ENCODE measurements around the gene GRID1.

The GRID1 gene

GRCh38 chr10:85810674-85811073 lies 555.9 kb downstream of the GRID1 start:
- no peak for DNase-seq (ENCODE audit: low read depth)

GRCh38 chr10:85795460-85795859 lies 571.1 kb downstream of the GRID1 start:
- no peak for DNase-seq (ENCODE audit: low read depth)

DNA sequence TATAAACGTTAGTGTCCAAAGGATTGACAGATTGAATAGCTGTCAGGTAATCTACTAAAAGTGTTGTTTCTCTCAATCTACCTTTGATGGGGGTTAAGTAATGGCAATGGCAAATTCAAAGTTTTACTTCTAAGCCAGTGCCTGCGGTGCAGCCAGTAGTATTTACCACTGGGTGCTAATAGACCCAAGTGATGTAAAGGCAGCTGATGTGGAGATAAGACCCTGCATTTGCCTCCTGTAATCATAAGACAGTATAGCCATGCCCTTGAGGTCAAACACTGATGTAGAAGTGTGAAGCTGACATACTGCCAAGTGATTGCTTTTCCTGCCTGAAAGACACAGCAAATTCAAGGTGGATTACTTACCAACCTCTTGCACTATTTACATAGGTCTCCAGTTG lies 572.0 kb downstream of the GRID1 start:
- DNase-seq (ENCODE audit: low read depth), result no peak

- no peak for DNase-seq (ENCODE audit: low read depth)
Measured at GRCh38 chr10:85792533-85792858, 574.1 kb downstream of the GRID1 start.

DNA sequence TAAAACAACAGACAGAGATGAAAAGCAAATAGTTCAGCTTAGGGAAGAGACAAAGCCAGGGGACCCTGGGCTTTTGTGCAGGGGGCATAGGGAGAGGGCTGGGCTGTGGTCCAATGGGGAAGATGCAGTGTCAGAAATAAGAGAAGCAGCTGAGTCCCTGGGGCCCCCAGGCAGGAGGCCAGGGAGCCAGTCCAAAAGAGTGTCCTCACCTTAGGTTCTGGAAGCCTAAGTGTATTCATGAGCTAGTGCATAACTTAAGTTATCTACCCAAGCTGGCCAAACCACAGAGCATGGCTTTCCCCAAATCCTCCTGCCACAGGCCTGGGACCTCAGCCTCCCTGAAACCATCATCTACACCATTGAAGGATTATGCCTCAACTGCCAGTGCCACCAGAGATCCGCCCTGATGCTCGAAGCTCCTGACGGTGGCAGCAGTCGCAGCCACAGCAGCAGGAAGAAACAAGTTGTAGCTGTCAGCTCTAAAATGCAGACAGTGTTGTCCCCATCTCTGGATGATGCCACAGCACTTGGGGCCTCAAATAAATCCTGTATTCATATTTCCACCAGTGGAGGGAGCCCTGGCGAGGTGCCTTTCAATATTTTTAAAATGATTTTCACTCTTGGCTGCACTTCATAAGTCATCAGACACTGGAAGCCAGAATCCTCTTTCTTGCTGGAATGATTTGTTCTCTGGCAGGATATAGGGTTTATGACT lies 574.6 kb downstream of the GRID1 start:
- peak; percentile 33 for DNase-seq (ENCODE audit: low read depth)

GRCh38 chr10:85789982-85790789 lies 576.4 kb downstream of the GRID1 start:
- no peak for DNase-seq (ENCODE audit: low read depth)

DNA sequence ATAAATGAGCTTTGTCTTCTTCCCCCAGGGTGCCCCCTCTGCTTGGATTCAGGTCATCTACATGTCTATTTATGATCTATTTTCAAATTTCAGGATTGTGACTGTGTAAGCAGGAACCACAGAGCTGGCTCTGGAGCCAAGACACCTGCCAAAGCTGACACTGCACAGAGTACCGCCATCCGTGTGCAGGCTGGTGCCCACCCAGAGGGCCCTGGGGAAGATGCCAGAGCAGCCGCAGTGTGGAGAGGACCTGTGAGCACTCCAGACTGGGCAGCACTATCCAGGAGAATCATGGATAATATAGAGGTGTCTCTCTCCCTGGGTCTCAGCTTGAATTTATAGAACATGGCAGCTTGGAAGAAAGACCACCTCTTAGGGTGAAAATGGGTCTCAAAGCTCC lies 577.5 kb downstream of the GRID1 start:
- DNase-seq (ENCODE audit: low read depth), result no peak

GRCh38 chr10:85788570-85788969 lies 578.0 kb downstream of the GRID1 start:
- no peak for DNase-seq (ENCODE audit: low read depth)

DNA sequence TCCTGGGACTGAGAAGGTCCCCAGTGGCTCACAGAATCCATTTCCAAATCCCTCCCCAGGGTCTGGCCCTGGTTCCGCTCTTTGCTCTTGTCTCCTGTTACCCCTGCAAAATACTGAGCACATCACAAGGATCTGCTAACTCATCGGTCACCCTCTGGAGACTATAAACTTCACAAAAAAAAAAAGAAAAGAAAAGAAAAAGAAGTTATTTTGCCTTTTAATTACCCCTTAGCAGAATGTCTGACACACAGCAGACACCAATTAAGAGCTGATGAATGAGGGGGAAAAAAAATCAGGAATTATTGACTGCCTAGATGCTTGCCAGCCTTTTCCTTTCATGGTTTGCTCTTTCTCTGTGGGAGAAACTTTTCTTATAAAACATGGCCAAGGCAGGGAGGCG lies 578.7 kb downstream of the GRID1 start:
- DNase-seq (ENCODE audit: low read depth), result no peak

DNA sequence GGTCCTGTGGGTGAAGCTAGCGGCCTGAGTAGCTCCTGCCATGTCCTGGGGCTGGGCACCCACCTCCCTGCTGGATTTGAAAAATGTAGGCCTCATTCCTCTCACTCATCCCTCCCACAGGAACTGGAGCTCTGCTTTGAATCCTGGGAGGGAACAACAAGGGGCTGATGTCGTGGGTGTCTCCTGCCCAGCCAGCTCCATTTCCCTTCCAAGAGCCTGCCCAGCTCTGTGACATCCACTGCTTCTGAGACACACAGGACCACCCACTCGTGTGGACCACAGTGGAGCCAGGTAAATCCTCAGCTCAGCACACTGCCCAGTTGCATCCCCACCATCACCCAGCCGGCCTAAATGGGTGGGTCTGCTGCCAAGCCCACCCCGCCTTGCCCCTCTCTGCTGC lies 579.2 kb downstream of the GRID1 start:
- no peak for DNase-seq (ENCODE audit: low read depth)

DNA sequence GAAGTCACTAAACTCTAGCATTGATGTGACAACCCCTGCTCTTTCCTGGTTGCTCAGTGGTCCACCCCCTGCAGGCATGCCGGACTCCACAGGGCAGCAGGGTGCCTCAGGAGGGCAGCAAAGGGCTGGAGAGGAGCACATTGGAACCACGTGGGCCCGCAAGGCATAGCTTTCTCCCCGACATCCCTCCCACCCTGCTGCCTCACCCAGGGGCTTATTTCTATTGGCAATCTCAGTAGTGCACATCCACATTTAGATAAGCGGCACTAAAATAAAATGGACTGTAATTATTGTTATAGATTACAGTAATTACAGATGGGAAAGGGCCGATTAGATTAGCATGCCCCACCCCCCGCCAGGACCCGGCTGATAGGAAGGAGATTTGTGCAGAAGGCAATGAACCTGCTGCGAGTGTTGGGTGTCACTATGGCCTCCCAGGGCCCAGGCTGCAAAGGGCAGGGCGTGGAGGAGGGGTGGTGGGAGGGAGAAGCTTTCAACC lies 580.1 kb downstream of the GRID1 start:
- DNase-seq (ENCODE audit: low read depth), result no peak

DNA sequence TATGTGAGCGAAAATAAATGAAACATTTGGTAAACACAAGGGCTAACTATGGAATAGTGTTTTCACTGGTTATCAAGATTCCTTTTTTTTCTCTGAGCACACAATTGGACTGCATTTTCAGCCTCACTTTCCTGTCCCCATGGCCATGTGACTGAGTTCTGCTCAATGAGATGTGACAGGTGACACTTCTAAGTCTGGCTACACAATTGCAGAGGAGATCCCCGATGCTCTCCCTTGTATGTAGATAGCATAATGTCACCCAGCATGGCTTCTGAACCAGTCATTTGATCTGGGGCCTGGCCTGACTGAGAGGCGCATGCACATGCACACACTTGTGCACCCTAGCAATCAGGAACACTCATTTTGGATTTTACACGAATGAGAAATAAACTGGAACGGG lies 581.8 kb downstream of the GRID1 start:
- no peak for DNase-seq (ENCODE audit: low read depth)

- DNase-seq (ENCODE audit: low read depth), result no peak
Measured at GRCh38 chr10:85781404-85781803, 585.2 kb downstream of the GRID1 start.

- DNase-seq (ENCODE audit: low read depth), result no peak
Measured at GRCh38 chr10:85778074-85778473, 588.5 kb downstream of the GRID1 start.

DNA sequence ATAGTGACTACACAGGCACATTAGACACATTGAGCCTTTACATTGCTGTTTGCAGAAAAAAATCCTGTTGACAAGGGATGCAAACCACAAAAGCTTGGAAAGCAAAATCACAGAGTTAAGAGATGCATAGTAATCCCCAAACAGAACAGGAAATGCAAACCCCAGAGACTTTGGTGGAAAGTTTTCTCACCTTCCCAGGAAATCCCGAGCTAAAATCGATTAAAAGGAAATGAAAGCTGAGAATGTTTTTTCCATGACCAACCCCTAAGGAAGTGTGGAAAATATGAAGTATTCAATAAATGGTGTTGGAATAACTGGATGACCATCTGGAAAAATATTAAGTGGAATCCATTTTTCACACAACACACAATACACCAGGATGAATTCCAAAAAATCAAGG lies 598.7 kb downstream of the GRID1 start:
- DNase-seq (ENCODE audit: low read depth), result no peak

DNA sequence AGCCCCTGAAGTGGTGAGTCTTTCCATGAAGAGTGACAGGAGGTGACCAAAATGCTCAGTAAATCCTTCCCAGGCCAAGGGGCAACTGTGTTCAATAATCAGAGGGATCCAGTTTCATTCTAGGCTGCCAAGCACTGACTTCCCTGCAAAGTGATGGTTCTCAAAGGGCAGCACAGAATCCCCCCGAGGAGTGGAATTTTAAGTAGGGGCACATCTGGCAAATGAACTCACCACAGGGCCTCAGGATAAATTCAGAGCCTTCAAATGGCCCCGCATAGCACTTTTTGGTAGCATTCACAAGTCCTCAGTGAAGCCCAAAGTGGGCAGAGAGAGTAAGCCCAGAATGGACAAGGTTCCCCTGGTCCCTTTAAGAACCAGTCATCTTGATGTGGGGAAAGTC lies 602.5 kb downstream of the GRID1 start:
- DNase-seq (ENCODE audit: low read depth), result no peak

GRCh38 chr10:85761906-85762445 lies 604.6 kb downstream of the GRID1 start:
- DNase-seq (ENCODE audit: low read depth), result no peak

- DNase-seq (ENCODE audit: low read depth), result no peak
Measured at GRCh38 chr10:85741626-85742300, 624.8 kb downstream of the GRID1 start.

DNA sequence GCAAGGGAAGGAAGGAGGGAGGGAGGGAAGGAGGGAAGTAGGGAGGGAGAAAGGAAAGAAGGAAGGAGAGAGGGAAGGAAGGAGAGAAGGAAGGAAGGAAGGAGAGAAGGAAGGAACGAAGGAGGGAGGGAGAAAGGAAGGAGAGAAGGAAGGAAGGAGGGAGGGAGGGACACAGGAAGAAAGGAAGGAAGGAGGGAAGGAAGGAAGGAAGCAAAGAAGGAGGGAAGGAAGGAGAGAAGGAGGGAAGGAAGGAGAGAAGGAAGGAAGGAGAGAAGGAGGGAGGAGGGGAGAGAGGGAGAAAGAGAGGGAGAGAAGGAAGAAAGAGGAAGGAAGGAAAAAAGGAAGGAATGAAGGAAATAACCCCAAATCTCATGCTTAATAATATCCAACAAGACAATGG lies 630.6 kb downstream of the GRID1 start:
- DNase-seq (ENCODE audit: low read depth), result no peak

DNA sequence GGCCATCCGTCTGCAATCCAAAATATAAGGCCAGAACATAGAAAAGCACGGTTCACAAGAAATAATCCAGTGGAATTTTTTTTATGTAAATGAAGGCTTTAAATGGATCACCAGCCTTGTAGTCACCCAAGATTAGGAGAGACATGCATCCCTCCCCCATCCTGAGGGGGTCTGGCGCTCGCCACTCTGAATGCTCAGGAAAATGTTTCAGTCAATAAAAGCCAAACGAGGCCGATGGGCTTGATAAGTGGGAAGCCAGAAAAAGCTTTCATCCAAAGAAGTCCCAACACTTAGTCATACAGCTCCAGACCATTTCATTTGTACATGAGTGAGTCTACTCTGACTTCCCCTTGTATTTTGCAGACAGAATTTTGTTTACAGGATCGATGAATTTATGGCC lies 631.8 kb downstream of the GRID1 start:
- DNase-seq (ENCODE audit: low read depth), result no peak

GRCh38 chr10:85724215-85724614 lies 642.4 kb downstream of the GRID1 start:
- no peak for DNase-seq (ENCODE audit: low read depth)

DNA sequence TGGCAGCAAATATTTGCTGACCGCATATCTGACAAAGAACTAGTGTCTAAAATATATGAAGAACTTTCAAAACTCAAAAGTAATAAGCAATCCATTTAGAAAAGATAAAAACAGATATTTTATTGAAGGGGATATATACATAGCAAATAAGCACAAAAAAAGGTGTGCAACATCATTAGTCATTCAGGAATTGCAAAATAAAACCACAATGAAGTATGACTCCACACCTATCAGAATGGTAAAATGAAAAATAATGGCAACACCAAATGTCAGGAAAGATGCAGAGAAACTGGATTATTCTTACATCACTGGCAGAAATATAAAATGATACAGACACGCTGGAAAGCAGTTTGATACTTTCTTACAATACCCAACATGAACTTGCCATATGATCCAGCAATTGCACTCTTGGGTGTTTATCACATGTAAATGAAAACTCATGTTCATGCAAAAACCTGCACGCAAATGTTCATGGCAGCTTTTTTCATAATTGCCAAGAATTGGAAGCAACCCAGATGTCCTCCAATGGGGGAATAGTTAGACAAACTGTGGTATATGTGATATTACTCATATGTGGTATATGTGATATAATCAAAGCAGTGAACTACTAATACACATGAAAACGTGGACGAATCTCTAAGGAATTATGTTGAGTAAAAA lies 645.5 kb downstream of the GRID1 start:
- DNase-seq (ENCODE audit: low read depth), result no peak

All from stromal cell of bone marrow (primary cell).